Fibroblast of skin of left biceps (primary cell): ENCODE data around the gene DDAH1.

Source experiments
- DNase-seq, 2 experiments: peaks; one replicate each; pipeline ENCODE4 v3.0.0-alpha.2; 2013; ENCODE audit warnings: low read depth in 2 of 2

Gene DDAH1

DNA sequence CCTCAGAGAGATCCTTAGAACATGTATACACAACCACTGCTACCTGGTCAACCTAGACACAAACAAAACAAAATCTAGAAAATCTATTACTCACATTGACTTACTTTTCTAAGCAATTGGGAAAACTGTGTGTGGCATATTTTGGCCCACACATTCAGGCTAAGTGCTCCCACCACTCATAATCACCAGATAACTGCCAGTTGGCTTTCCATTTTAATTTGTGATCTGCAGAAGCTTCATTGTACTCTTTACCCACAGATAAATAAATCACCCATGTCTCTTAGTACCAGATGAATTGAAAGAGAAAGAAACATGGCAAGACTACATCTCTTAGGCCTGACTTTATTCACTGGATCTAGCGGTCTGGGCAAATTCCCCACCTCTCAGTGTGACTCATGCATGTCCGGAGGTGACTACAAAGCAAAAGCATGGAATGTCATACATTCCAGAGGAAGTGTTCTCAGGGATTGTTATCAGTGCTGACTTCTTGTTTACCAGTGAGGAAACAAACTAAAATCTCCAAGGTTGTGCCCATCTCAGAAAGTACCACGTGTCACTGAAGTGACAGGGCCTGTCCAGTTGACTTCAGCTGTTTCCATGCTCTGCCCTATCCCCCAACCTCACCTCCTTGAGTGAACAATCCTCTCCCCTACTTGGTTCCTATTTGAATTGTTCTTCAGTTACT lies 136.1 kb downstream of the DDAH1 start:
- peak; percentile 91 for DNase-seq

- DNase-seq: no peak
These were observed 137.2 kb downstream of the DDAH1 start for GRCh38 chr1:85327759-85328158.

DNA sequence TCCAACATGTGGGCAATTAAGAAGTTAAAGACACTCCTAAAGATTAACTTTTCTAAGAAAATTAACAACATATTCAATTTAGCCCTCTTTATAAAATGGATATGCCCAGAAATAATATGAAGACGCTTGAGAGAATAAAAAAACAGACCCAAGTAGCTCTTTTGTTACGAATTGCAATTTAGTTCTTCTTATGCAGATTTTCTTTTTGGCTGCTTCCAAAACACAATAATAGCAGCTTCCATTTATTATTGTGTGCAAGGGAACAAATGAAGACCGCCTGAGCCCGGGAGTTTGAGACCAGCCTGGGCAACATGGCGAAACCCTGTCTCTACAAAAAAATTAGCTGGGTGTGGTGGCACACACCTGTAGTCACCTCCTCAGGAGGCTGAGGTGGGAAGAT lies 138.1 kb downstream of the DDAH1 start:
- DNase-seq: no peak

GRCh38 chr1:85326336-85326735 lies 138.6 kb downstream of the DDAH1 start:
- no peak for DNase-seq

DNA sequence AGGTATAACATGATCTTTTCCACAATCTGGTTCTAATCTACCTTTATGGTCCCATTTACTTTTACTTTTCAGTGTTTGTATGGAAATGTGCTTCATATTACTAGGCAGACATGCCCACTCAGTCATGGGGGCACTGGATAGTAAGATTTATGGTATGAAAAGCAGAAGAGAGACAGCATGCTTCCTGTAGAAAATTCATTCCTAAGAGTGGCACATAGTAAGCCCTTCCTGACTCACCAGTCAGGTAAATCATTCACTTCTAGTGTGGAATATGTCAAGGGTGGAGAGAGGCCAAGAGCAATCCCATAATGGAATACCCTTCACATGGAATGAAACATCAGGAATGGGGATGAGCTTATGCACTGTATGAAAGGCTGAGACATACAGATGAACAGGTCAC lies 139.0 kb downstream of the DDAH1 start:
- no peak for DNase-seq

GRCh38 chr1:85323770-85324169 lies 141.2 kb downstream of the DDAH1 start:
- no peak for DNase-seq

GRCh38 chr1:85322655-85323054 lies 142.3 kb downstream of the DDAH1 start:
- no peak for DNase-seq

GRCh38 chr1:85321237-85321964 lies 143.6 kb downstream of the DDAH1 start:
- DNase-seq: no peak

- no peak for DNase-seq
These were observed 144.4 kb downstream of the DDAH1 start for GRCh38 chr1:85320371-85321131.

GRCh38 chr1:85319931-85320330 lies 145.0 kb downstream of the DDAH1 start:
- DNase-seq: no peak

GRCh38 chr1:85319491-85319890 lies 145.5 kb downstream of the DDAH1 start:
- DNase-seq: peak in 1 of 2 experiments; percentile 55

DNA sequence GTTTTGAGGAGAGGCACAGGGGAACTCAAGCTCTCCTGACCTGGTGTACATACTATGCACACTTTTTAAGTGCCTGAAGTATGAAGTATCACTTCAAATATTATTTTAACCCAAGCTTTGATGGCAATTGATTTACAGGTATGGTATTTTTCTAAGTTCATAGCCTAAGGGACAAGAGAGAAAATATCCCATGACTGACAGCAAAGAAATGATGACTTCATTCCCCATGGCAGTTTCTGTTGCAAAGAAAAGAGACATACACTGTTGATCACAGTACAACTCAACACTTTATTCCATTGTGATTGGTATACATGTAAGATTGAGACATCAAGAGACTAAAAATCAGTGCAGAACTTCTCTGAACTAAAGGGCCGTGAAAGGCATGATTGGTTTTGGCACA lies 146.7 kb downstream of the DDAH1 start:
- DNase-seq: no peak

- no peak for DNase-seq
These were observed 147.4 kb downstream of the DDAH1 start for GRCh38 chr1:85317560-85317959.

DNA sequence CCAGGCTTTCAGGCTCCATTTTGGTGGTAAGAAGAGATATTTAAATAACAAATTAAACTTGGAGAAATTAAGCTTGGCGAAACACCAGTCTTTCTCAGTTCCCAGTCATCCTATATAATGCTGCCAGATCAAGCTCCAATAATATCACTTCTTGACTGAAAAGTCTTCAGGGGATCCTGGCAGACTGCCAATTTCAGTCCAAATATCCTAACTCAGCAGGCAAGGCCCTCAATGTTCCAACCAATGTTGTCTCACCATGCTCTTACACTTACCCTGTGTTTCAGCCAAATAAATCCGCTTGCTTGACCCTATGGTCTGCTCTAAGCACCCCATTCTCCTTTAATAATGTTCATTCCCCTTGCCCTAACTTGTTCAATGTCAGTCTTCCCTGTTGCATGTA lies 148.6 kb downstream of the DDAH1 start:
- no peak for DNase-seq

GRCh38 chr1:85315789-85316188 lies 149.2 kb downstream of the DDAH1 start:
- no peak for DNase-seq

DNA sequence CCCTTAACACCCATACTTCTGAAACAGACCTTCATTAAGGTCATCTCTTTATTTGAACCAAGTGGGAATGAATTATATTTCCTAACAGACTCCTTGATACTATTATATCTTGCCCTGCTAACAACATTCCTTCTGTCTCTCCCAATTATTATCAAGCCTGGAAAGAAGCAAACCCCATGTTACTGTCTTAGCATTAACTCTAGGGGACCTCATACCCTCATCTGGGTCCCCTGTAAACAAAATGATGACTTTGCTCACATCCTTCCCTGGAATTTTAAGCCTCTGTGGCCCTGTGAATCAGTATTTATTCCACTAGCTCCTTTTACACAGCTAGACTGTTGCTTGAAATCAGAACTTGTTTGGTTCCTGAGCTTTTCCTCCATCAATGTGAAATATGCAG lies 150.2 kb downstream of the DDAH1 start:
- DNase-seq: no peak

- peak; percentile 86 to 88 for DNase-seq
These were observed 150.9 kb downstream of the DDAH1 start for GRCh38 chr1:85313888-85314696.

- DNase-seq: no peak
These were observed 153.1 kb downstream of the DDAH1 start for GRCh38 chr1:85311818-85312217.

DNA sequence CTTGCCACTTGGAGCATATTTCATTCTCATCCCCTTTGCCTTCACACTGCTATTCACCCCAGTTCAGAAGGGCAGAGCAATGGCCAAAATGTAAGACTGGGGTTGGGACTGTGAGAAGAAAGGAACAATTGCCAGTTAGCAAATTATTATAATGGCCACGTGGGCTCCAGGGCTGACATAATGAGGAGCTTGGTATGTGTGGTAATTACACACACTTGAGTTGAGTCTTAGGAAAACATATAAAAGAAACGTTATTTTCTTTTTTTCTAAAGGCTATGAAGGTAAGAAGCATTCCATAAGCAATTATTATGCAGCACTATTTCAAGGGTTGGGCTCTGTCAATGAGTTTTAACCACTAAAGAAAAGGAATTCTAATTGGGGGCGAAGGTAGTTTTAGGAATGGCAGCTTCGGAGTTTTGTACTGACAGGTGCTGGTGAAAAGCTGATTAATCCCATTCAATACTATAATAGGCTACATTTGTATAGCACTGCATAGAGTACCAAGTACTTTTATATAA lies 156.1 kb downstream of the DDAH1 start:
- no peak for DNase-seq

DNA sequence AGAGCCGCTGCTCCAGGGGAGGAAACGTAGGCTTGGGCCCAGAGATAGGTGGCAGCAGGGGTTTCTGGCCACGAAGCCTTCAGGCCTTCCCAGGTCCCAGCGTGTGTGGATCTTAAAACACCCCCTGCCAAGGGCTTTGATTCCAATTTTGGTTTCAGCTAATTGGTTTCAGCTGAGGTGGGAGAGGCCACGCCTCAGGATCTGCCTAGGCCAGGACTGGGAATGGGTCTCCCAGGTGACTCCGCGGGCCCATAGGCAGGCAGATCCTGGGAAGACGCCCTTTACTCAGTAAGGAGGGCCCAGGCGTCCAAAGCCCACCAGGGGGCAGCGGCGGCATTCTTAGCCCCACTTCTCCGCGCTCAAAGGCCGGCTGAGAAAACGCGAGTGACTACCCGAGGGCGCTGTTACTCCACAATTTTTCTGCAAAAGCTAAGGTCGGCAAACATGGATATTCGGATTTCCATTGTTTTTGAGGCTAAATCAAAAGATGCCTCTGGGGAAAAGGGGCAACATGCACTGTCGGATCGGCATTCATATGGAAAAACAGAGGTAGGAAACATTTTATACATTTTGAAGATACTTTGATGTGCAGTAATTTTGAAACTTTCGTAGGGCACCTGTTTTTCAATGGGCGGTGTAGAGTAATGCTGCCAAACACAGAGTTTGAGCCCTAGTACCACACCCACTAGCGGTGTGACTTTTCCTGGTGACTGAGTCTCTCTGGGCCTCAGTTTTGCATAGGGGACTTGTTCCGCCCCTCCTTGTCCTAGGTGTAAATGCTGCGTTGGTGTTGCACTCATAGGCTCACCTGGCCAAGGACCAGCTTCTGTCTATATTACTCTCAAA lies 156.7 kb downstream of the DDAH1 start:
- DNase-seq: peak in 1 of 2 experiments; percentile 66

GRCh38 chr1:85306236-85306635 lies 158.7 kb downstream of the DDAH1 start:
- DNase-seq: no peak
